Ovary (tissue), 9 donors: ENCODE data around the gene SHKBP1. TPM values are rescaled to one million over a fixed set of nuclear protein-coding genes. Genes with fewer than 3 reads are reported as not detected.

Experiments used
- DNase-seq, 5 donors: peaks; one replicate each; pipeline ENCODE4 v3.0.0-alpha.2; 2019 to 2020
- H3K27ac ChIP-seq, 2 donors: fragments of 200-600 bp; one replicate each; pipeline versions ENCODE4 v1.5.1 to v1.8.0; 2019 to 2022
- H3K27me3 ChIP-seq: fragments of 200-600 bp; one replicate; pipeline ENCODE4 v1.8.0; 2022
- H3K36me3 ChIP-seq: fragments of 200-600 bp; sonication (generic); one replicate; pipeline ENCODE4 v1.5.1; 2019
- H3K4me1 ChIP-seq: one replicate; pipeline ENCODE4 v1.8.1; 2013; ENCODE audit warnings: mild to moderate bottlenecking, moderate library complexity; ENCODE audit not compliant: insufficient read depth
- H3K4me3 ChIP-seq: fragments of 200-600 bp; sonication (generic); one replicate; pipeline ENCODE4 v1.5.1; 2017
- H3K9me3 ChIP-seq, 2 donors: fragments of 200-600 bp in 1 of 2; sonication (generic) in 1 of 2; one replicate each; pipeline versions ENCODE4 v1.5.1 to v1.8.1; 2013 to 2019; ENCODE audit warnings: mild to moderate bottlenecking in 1 of 2, moderate library complexity in 1 of 2
- EP300 ChIP-seq: sonication (generic); formaldehyde crosslinking; IDR thresholded peaks from one replicate; pipeline ENCODE4 v1.6.1; 2017; ENCODE audit warnings: antibody characterized with exemption
- POLR2A ChIP-seq: fragments of 450-650 bp; IDR thresholded peaks from one replicate; pipeline ENCODE4 v1.6.1; 2017; ENCODE audit warnings: antibody characterized with exemption, mild to moderate bottlenecking, moderate library complexity
- WGBS, 3 donors: extraction: QIAGEN DNeasy Blood & Tissue Kit in 1 of 3; methylation state at CpG; one replicate each; pipeline versions ENCODE4 v1.1.5 to v1.1.7; 2013 to 2017; 5-methylcytosine and 5-hydroxymethylcytosine counted together
- intact Hi-C, 4 donors: fragments of 100-400 bp; cut with DNase I; formaldehyde crosslinking; loops; one replicate each; pipeline versions ENCODE4 v1.11.0 to v1.15.1; 2022 to 2023
- polyA plus RNA-seq, 2 donors: library from polyadenylated mRNA; stranded (reverse); fragments of 200-250 nt in 1 of 2; fragments of 350-450 nt in 1 of 2; fragmentation: Illumina TruSeq in 1 of 2; extraction: RNeasy Lipid Tissue Mini Kit (QIAGEN cat#74804) in 1 of 2; gene quantifications; one replicate each; pipeline ENCODE4 v1.2.3, GENCODE V29; 2013 to 2014
- total RNA-seq, 7 donors: library from RNA; depleted of rRNA in 2 of 7; stranded (reverse); fragments of >200 nt in 2 of 7; fragmentation: NEBNext Ultra II Directional in 3 of 7; extraction: Animal tissue kit (Norgen Biotek cat#: 25700) in 3 of 7; gene quantifications; one replicate each; pipeline versions ENCODE4 v1.1.0 to v1.2.4, GENCODE V29; 2016 to 2023
- TF ChIP-seq, protein P1 (sequence below), 3 donors: fragments of 450-650 bp in 2 of 3; fragments of 200-600 bp in 1 of 3; IDR thresholded peaks; one replicate each; pipeline versions ENCODE4 v1.5.1 to v1.8.0; 2016 to 2022; ENCODE audit warnings: antibody characterized with exemption in 3 of 3, mild to moderate bottlenecking in 1 of 3
- donor health status: DM: no; HTN: no; CAD: no; lungs with moderate emphysema.
- donor health status: DM: no; HTN: no; CAD: no.
- donor health status: Bipolar disorder and iron deficiency.
- donor health status: DM: yes; HTN: yes; CAD: no.
- donor health status: DM: no; HTN: no; CAD: no.
- donor health status: DM: yes; HTN: yes; CAD: no.

SHKBP1 gene
- total and polyA plus RNA-seq, 9 donors = 16.3 to 48.7 (median 33.8) TPM

DNA sequence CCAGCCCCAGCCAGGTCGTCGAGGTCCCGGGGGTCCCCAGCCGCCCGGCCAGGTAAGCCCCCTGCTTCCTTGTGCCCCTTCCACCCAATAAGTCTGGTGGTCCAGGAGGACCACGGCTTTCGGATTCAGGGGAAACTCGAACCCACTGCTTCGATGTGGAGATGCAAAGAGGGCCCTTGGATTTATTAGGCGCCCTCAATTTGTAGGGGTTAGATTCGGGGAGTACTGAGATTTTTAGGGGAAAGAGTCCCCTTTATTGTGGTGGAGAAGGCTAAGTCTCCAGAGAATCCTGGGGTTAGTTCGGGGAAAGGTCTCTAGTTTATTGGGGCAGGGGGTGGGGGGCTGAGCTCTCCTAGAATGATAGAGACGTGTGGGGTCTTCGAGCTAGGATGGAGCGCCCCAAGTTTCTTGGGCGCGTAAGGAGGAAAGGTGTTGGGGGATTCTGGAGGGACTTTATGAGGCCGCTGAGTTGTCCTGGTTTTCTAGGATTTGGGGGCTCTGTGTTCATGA is 20.7 kb downstream of the SHKBP1 start:
- intact Hi-C loops = loop anchor here (5.0 to 10.0 kb wide), 4 partner anchors 63 to 293 kb away; partner anchors contain the start of genes BLVRB (in 1 of the 4) and SPTBN4 (in 1 of the 4)
- DNase-seq = no peak
- Histone ChIP-seq H3K36me3 (no peaks in the 10 kb centered on the region), H3K9me3 (no peaks in the 10 kb centered on the region), H3K4me3 (peak overlapping the region; percentile 38), H3K4me1 (peaks cover 4% of the 10 kb centered on the region), H3K27ac (peak overlapping the region; percentile 63 to 70), H3K27me3 (no peaks in the 10 kb centered on the region)
- TF ChIP-seq, protein P1, sequence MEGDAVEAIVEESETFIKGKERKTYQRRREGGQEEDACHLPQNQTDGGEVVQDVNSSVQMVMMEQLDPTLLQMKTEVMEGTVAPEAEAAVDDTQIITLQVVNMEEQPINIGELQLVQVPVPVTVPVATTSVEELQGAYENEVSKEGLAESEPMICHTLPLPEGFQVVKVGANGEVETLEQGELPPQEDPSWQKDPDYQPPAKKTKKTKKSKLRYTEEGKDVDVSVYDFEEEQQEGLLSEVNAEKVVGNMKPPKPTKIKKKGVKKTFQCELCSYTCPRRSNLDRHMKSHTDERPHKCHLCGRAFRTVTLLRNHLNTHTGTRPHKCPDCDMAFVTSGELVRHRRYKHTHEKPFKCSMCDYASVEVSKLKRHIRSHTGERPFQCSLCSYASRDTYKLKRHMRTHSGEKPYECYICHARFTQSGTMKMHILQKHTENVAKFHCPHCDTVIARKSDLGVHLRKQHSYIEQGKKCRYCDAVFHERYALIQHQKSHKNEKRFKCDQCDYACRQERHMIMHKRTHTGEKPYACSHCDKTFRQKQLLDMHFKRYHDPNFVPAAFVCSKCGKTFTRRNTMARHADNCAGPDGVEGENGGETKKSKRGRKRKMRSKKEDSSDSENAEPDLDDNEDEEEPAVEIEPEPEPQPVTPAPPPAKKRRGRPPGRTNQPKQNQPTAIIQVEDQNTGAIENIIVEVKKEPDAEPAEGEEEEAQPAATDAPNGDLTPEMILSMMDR (IDR thresholded peaks at IDR 0.05) = no peak
- TF ChIP-seq EP300 (no peak), POLR2A (no peak)
- 9 to 12% (median 11%) methylated on average over 18 of the region's 18 CpGs for WGBS, 3 donors

DNA sequence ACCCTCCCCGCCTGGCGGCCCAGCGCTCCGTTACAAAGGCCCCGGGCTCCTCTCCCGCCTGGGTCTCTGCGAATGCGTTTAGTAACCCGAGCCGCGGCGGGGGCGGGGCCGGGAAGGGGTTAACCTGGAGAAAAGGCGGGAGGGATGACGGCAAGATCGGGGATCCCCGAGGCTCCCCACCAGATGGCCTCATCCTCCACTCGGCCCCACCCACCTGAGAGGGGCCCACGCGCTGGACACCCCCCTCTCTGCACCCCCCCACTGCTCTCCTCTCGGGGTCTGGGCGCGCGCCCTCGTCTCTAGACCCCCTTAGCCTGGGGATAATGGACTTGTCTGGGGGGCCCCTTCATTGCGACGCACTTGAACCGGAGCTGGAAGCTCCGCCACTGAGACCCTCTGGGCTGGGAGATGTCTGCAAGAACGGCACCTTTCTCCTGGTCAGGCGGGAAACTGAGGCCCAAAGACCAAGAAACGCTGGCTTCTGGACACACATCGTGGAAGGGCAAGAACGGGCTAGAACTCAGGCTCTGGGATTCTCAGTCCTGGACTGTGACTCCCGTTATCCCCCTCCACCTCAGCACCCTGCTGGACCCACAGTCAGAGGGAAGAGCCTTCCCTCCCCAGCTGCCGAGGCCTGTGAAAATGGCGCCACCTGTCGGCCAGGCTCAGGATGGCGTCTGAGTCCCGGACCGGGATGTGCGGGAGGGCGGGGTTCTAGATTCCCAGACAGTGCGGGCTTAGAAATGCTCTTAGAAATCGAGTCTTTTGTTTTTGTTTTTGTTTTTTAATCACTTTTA is 21.6 kb downstream of the SHKBP1 start:
- H3K27ac ChIP-seq = peak overlapping the region; percentile 63 to 70
- intact Hi-C loops = loop anchor here (5.0 to 10.0 kb wide), 4 partner anchors 64 to 294 kb away; partner anchors contain the start of genes BLVRB (in 1 of the 4) and SPTBN4 (in 1 of the 4)

DNA sequence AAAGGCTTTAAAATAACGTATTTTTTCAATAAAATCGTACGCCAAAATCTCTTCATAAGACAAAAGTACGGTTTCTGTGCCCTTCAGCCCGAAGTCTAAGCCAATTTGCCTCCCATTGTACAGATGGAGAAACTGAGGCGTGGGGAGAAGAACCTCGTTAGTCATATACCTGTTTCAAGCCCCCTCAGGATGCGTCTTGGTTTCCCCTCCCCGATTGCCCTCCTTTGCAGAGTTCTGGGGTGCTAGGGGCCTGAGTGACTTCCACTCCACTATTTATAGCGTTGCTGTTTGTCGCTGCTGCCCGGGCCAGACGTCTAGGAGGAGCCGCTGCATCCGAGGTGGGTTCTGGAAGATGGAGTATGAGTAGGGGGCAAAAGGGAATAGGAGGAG is 22.2 kb downstream of the SHKBP1 start:
- Histone ChIP-seq H3K27ac (peak overlapping the region in 1 of 2 donors; percentile 59), H3K9me3 (no peaks in the 10 kb centered on the region), H3K27me3 (no peaks in the 10 kb centered on the region), H3K4me3 (peak overlapping the region; percentile 38), H3K36me3 (no peaks in the 10 kb centered on the region), H3K4me1 (peaks cover 4% of the 10 kb centered on the region)
- 5 to 9% (median 7%) methylated on average over 15 of the region's 15 CpGs for WGBS, 3 donors
- DNase-seq = peak in 1 of 5 donors; percentile 43
- no peak for TF ChIP-seq EP300
- no peak for TF ChIP-seq POLR2A
- TF ChIP-seq, protein P1 (IDR thresholded peaks at IDR 0.05) = no peak
- intact Hi-C loops = loop anchor here (5.0 to 10.0 kb wide), 4 partner anchors 64 to 294 kb away; partner anchors contain the start of genes BLVRB (in 1 of the 4) and SPTBN4 (in 1 of the 4)

More for the DNA sequence above, 21.6 kb downstream of the SHKBP1 start:
- Histone ChIP-seq H3K36me3 (no peaks in the 10 kb centered on the region), H3K27me3 (no peaks in the 10 kb centered on the region), H3K4me3 (peak overlapping the region; percentile 38), H3K4me1 (peaks cover 4% of the 10 kb centered on the region), H3K9me3 (no peaks in the 10 kb centered on the region)
- DNase-seq = peak; percentile 87 to 95 (median 94)
- peak; percentile 54 for TF ChIP-seq POLR2A
- TF ChIP-seq, protein P1 (IDR thresholded peaks at IDR 0.05) = peak; percentile 97 to 98 (median 98)
- TF ChIP-seq EP300 = no peak
- 0 to 2% (median 0%) methylated on average over 35 to 46 of the region's 46 CpGs for WGBS, 3 donors

DNA sequence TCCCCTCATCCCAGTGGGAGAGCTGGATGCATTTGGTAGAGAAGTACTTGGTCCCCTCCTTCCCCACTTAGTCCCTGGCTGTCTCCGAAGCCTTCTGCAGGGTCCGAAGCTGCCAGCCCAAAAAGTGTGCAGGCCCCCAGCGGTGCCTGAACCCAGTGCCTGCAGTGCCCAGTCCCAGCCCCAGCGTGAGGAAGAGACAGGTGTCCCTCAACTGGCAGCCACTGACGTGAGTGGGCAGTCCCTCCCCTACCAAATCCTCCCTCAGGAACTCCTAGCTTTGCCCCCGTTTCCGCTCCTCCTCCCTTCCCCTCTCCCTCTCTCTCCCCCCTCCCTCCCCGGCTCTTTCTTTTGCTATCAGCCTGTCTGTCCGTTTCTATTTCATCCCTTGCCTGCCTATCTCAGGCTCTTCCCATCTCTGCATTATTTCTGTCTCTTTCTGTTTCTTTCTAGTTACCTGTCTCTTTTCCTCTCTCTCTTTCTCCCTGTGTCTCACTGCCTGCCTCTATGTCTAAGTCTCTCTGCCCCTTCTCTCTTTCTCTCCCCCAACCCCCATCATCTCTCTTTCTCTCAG is 22.7 kb downstream of the SHKBP1 start:
- intact Hi-C loops = loop anchor here (5.0 to 10.0 kb wide), 4 partner anchors 65 to 295 kb away; partner anchors contain the start of genes BLVRB (in 1 of the 4) and SPTBN4 (in 1 of the 4)
- TF ChIP-seq POLR2A (no peak), EP300 (no peak)
- TF ChIP-seq, protein P1 (IDR thresholded peaks at IDR 0.05) = no peak
- no peaks in the 10 kb centered on the region for H3K9me3 ChIP-seq
- peak overlapping the region; percentile 50 to 59 for H3K27ac ChIP-seq
- peaks cover 4% of the 10 kb centered on the region for H3K4me1 ChIP-seq
- no peaks in the 10 kb centered on the region for H3K36me3 ChIP-seq
- H3K27me3 ChIP-seq = no peaks in the 10 kb centered on the region
- 4% methylated on average over 9 of the region's 9 CpGs for WGBS, 3 donors
- peak overlapping the region; percentile 23 for H3K4me3 ChIP-seq
- DNase-seq = peak; percentile 56 to 73 (median 60)
